Measurements from ENCODE around the gene RAPGEF5. TPM values are rescaled to one million over a fixed set of nuclear protein-coding genes. Genes with fewer than 3 reads are reported as not detected.

RAPGEF5 gene
- total RNA-seq, 5 donors from 2014 or later (not counting 1 experiment from before 2014, with no cell fraction given), result 0.12 to 2.4 (median 0.61) TPM

GRCh38 chr7:22354462-22354861 lies 2.5 kb downstream of the RAPGEF5 start:
- CTCF ChIA-PET, result no interaction called here
- ATAC-seq (replicated peaks in 1 of 4), result no peak
- H3K4me1 Mint-ChIP-seq, result peaks cover 11 to 14% (median 11%) of the 10 kb centered on the region in 3 donors
- no peaks in the 10 kb centered on the region for H3K9me3 ChIP-seq
- no peaks in the 10 kb centered on the region for H3K36me3 Mint-ChIP-seq
- WGBS (ENCODE audit: insufficient coverage), result no CpG with 5 or more reads among the region's 2 CpGs
- no peak overlapping the region for H3K27ac ChIP-seq (ENCODE audit: low read length)
- peaks cover 2 to 4% of the 10 kb centered on the region in 2 experiments for H3K4me1 ChIP-seq (ENCODE audit: control insufficient read depth in 1 of 2, extremely low read depth in 1 of 2, insufficient read depth in 2 of 2, low read length in 2 of 2)
- H3K9me3 Mint-ChIP-seq, result peaks cover 4 to 17% (median 9%) of the 10 kb centered on the region in 3 donors
- DNase-seq, result no peak
- peaks cover 0 to 15% of the 10 kb centered on the region in 2 experiments for H3K27me3 ChIP-seq (replicated peaks in 1 of 2; ENCODE audit: control insufficient read depth in 2 of 2, extremely low read depth in 1 of 2, insufficient read depth in 2 of 2, low read length in 1 of 2)
- no peak overlapping the region for H3K4me3 Mint-ChIP-seq
- H3K36me3 ChIP-seq (ENCODE audit: control insufficient read depth in 2 of 2, extremely low read depth in 1 of 2, insufficient read depth in 1 of 2, low read length in 1 of 2), result no peaks in the 10 kb centered on the region
- H3K4me3 ChIP-seq (ENCODE audit: control insufficient read depth in 1 of 2, extremely low read depth in 1 of 2, low read length in 1 of 2), result no peak overlapping the region
- POLR2A ChIA-PET, result no interaction called here
- peaks cover 38 to 41% of the 10 kb centered on the region in 2 donors for H3K27me3 Mint-ChIP-seq
- no peak overlapping the region for H3K27ac Mint-ChIP-seq

- ATAC-seq (replicated peaks in 1 of 4), result no peak
- peaks cover 0 to 15% of the 10 kb centered on the region in 2 experiments for H3K27me3 ChIP-seq (replicated peaks in 1 of 2; ENCODE audit: control insufficient read depth in 2 of 2, extremely low read depth in 1 of 2, insufficient read depth in 2 of 2, low read length in 1 of 2)
- H3K36me3 Mint-ChIP-seq, result no peaks in the 10 kb centered on the region
- peaks cover 11 to 14% (median 11%) of the 10 kb centered on the region in 3 donors for H3K4me1 Mint-ChIP-seq
- 86% methylated on average over 4 of the region's 4 CpGs for WGBS (ENCODE audit: insufficient coverage)
- H3K27ac Mint-ChIP-seq, result no peak overlapping the region
- DNase-seq, result no peak
- peaks cover 2 to 4% of the 10 kb centered on the region in 2 experiments for H3K4me1 ChIP-seq (ENCODE audit: control insufficient read depth in 1 of 2, extremely low read depth in 1 of 2, insufficient read depth in 2 of 2, low read length in 2 of 2)
- H3K9me3 ChIP-seq, result no peaks in the 10 kb centered on the region
- ChIA-PET CTCF (no interaction called here), POLR2A (no interaction called here)
- no peaks in the 10 kb centered on the region for H3K36me3 ChIP-seq (ENCODE audit: control insufficient read depth in 2 of 2, extremely low read depth in 1 of 2, insufficient read depth in 1 of 2, low read length in 1 of 2)
- H3K9me3 Mint-ChIP-seq, result peaks cover 4 to 17% (median 9%) of the 10 kb centered on the region in 3 donors
- H3K4me3 ChIP-seq (ENCODE audit: control insufficient read depth in 1 of 2, extremely low read depth in 1 of 2, low read length in 1 of 2), result no peak overlapping the region
- no peak overlapping the region for H3K27ac ChIP-seq (ENCODE audit: low read length)
- H3K4me3 Mint-ChIP-seq, result no peak overlapping the region
- peaks cover 31 to 34% of the 10 kb centered on the region in 2 donors for H3K27me3 Mint-ChIP-seq
These were observed 4.1 kb downstream of the RAPGEF5 start for GRCh38 chr7:22352887-22353286.

- WGBS (ENCODE audit: insufficient coverage), result 100% methylated on average over 1 of the region's 2 CpGs
- CTCF ChIA-PET, result interaction anchor here in 1 of 2 donors (0.6 kb wide), 1 partner anchor 385 kb away, joined by 3 read pairs; no protein-coding TSS in a partner anchor
- Histone ChIP-seq H3K4me3 (ENCODE audit: control insufficient read depth in 1 of 2, extremely low read depth in 1 of 2, low read length in 1 of 2) (no peak overlapping the region), H3K4me1 (ENCODE audit: control insufficient read depth in 1 of 2, extremely low read depth in 1 of 2, insufficient read depth in 2 of 2, low read length in 2 of 2) (peaks cover 2 to 4% of the 10 kb centered on the region in 2 experiments), H3K36me3 (ENCODE audit: control insufficient read depth in 2 of 2, extremely low read depth in 1 of 2, insufficient read depth in 1 of 2, low read length in 1 of 2) (no peaks in the 10 kb centered on the region), H3K27me3 (replicated peaks in 1 of 2; ENCODE audit: control insufficient read depth in 2 of 2, extremely low read depth in 1 of 2, insufficient read depth in 2 of 2, low read length in 1 of 2) (peaks cover 0 to 7% of the 10 kb centered on the region in 2 experiments), H3K27ac (ENCODE audit: low read length) (no peak overlapping the region), H3K9me3 (no peaks in the 10 kb centered on the region)
- H3K27ac Mint-ChIP-seq, result no peak overlapping the region
- POLR2A ChIA-PET, result no interaction called here
- no peak overlapping the region for H3K4me3 Mint-ChIP-seq
- H3K9me3 Mint-ChIP-seq, result peaks cover 4 to 17% (median 9%) of the 10 kb centered on the region in 3 donors
- DNase-seq, result no peak
- no peak for ATAC-seq (replicated peaks in 1 of 4)
- H3K4me1 Mint-ChIP-seq, result peaks cover 6 to 8% (median 6%) of the 10 kb centered on the region in 3 donors
- peaks cover 24 to 27% of the 10 kb centered on the region in 2 donors for H3K27me3 Mint-ChIP-seq
- no peaks in the 10 kb centered on the region for H3K36me3 Mint-ChIP-seq
These were observed 5.1 kb downstream of the RAPGEF5 start for GRCh38 chr7:22351878-22352277.

- Mint-ChIP-seq H3K27me3 (peaks cover 24 to 29% of the 10 kb centered on the region in 2 donors), H3K36me3 (no peaks in the 10 kb centered on the region), H3K4me3 (no peak overlapping the region), H3K27ac (no peak overlapping the region), H3K4me1 (peaks cover 5 to 8% (median 6%) of the 10 kb centered on the region in 3 donors), H3K9me3 (peaks cover 4 to 17% (median 9%) of the 10 kb centered on the region in 3 donors)
- DNase-seq (no peak), ATAC-seq (replicated peaks in 1 of 4) (no peak)
- H3K9me3 ChIP-seq, result no peaks in the 10 kb centered on the region
- H3K27ac ChIP-seq (ENCODE audit: low read length), result no peak overlapping the region
- ChIA-PET CTCF (interaction anchor here in 1 of 2 donors (0.6 kb wide), 1 partner anchor 386 kb away, joined by 3 read pairs; no protein-coding TSS in a partner anchor), POLR2A (no interaction called here)
- no peaks in the 10 kb centered on the region for H3K36me3 ChIP-seq (ENCODE audit: control insufficient read depth in 2 of 2, extremely low read depth in 1 of 2, insufficient read depth in 1 of 2, low read length in 1 of 2)
- peaks cover 2 to 4% of the 10 kb centered on the region in 2 experiments for H3K4me1 ChIP-seq (ENCODE audit: control insufficient read depth in 1 of 2, extremely low read depth in 1 of 2, insufficient read depth in 2 of 2, low read length in 2 of 2)
- no peak overlapping the region for H3K4me3 ChIP-seq (ENCODE audit: control insufficient read depth in 1 of 2, extremely low read depth in 1 of 2, low read length in 1 of 2)
- peaks cover 0 to 6% of the 10 kb centered on the region in 2 experiments for H3K27me3 ChIP-seq (replicated peaks in 1 of 2; ENCODE audit: control insufficient read depth in 2 of 2, extremely low read depth in 1 of 2, insufficient read depth in 2 of 2, low read length in 1 of 2)
- 80% methylated on average over 1 of the region's 2 CpGs for WGBS (ENCODE audit: insufficient coverage)
These were observed 5.6 kb downstream of the RAPGEF5 start for GRCh38 chr7:22351329-22351692.

- H3K9me3 Mint-ChIP-seq, result peaks cover 4 to 17% (median 9%) of the 10 kb centered on the region in 3 donors
- POLR2A ChIA-PET, result no interaction called here
- Histone ChIP-seq H3K27me3 (replicated peaks in 1 of 2; ENCODE audit: control insufficient read depth in 2 of 2, extremely low read depth in 1 of 2, insufficient read depth in 2 of 2, low read length in 1 of 2) (no peaks in the 10 kb centered on the region), H3K4me1 (ENCODE audit: control insufficient read depth in 1 of 2, extremely low read depth in 1 of 2, insufficient read depth in 2 of 2, low read length in 2 of 2) (no peaks in the 10 kb centered on the region), H3K9me3 (no peaks in the 10 kb centered on the region), H3K36me3 (ENCODE audit: control insufficient read depth in 2 of 2, extremely low read depth in 1 of 2, insufficient read depth in 1 of 2, low read length in 1 of 2) (no peaks in the 10 kb centered on the region), H3K27ac (ENCODE audit: low read length) (no peak overlapping the region), H3K4me3 (ENCODE audit: control insufficient read depth in 1 of 2, extremely low read depth in 1 of 2, low read length in 1 of 2) (no peak overlapping the region)
- DNase-seq, result no peak
- no peaks in the 10 kb centered on the region for H3K36me3 Mint-ChIP-seq
- CTCF ChIA-PET, result no interaction called here
- peaks cover 20 to 30% of the 10 kb centered on the region in 2 donors for H3K27me3 Mint-ChIP-seq
- H3K4me1 Mint-ChIP-seq, result peaks cover 0 to 4% (median under 1%) of the 10 kb centered on the region in 3 donors
- no peak overlapping the region for H3K4me3 Mint-ChIP-seq
- WGBS (ENCODE audit: insufficient coverage), result no CpG with 5 or more reads among the region's 2 CpGs
- ATAC-seq (replicated peaks in 1 of 4), result no peak
- H3K27ac Mint-ChIP-seq, result no peak overlapping the region
These were observed 6.3 kb downstream of the RAPGEF5 start for GRCh38 chr7:22350466-22351328.

GRCh38 chr7:22348379-22348778 lies 8.6 kb downstream of the RAPGEF5 start:
- no peaks in the 10 kb centered on the region for H3K27me3 ChIP-seq (replicated peaks in 1 of 2; ENCODE audit: control insufficient read depth in 2 of 2, extremely low read depth in 1 of 2, insufficient read depth in 2 of 2, low read length in 1 of 2)
- H3K27me3 Mint-ChIP-seq, result peaks cover 5 to 16% of the 10 kb centered on the region in 2 donors
- H3K4me1 ChIP-seq (ENCODE audit: control insufficient read depth in 1 of 2, extremely low read depth in 1 of 2, insufficient read depth in 2 of 2, low read length in 2 of 2), result no peaks in the 10 kb centered on the region
- H3K27ac ChIP-seq (ENCODE audit: low read length), result no peak overlapping the region
- DNase-seq (no peak), ATAC-seq (replicated peaks in 1 of 4) (no peak)
- H3K9me3 Mint-ChIP-seq, result peaks cover 0 to 9% (median 4%) of the 10 kb centered on the region in 3 donors
- no peaks in the 10 kb centered on the region for H3K36me3 Mint-ChIP-seq
- no peak overlapping the region for H3K27ac Mint-ChIP-seq
- ChIA-PET POLR2A (no interaction called here), CTCF (no interaction called here)
- no peak overlapping the region for H3K4me3 ChIP-seq (ENCODE audit: control insufficient read depth in 1 of 2, extremely low read depth in 1 of 2, low read length in 1 of 2)
- no peak overlapping the region for H3K4me3 Mint-ChIP-seq
- H3K4me1 Mint-ChIP-seq, result no peaks in the 10 kb centered on the region
- H3K9me3 ChIP-seq, result no peaks in the 10 kb centered on the region
- no peaks in the 10 kb centered on the region for H3K36me3 ChIP-seq (ENCODE audit: control insufficient read depth in 2 of 2, extremely low read depth in 1 of 2, insufficient read depth in 1 of 2, low read length in 1 of 2)
